ENCODE data around the gene NR5A2. TPM values are rescaled to one million over a fixed set of nuclear protein-coding genes. Genes with fewer than 3 reads are reported as not detected.

NR5A2 gene
- total RNA-seq, 1 donor from 2014 or later: 12.7 TPM

- Histone ChIP-seq H3K9me3 (no peaks in the 10 kb centered on the region), H3K4me3 (no peak overlapping the region), H3K27me3 (no peaks in the 10 kb centered on the region), H3K27ac (no peak overlapping the region), H3K4me1 (no peaks in the 10 kb centered on the region), H3K36me3 (no peaks in the 10 kb centered on the region)
- TF ChIP-seq, protein P1, sequence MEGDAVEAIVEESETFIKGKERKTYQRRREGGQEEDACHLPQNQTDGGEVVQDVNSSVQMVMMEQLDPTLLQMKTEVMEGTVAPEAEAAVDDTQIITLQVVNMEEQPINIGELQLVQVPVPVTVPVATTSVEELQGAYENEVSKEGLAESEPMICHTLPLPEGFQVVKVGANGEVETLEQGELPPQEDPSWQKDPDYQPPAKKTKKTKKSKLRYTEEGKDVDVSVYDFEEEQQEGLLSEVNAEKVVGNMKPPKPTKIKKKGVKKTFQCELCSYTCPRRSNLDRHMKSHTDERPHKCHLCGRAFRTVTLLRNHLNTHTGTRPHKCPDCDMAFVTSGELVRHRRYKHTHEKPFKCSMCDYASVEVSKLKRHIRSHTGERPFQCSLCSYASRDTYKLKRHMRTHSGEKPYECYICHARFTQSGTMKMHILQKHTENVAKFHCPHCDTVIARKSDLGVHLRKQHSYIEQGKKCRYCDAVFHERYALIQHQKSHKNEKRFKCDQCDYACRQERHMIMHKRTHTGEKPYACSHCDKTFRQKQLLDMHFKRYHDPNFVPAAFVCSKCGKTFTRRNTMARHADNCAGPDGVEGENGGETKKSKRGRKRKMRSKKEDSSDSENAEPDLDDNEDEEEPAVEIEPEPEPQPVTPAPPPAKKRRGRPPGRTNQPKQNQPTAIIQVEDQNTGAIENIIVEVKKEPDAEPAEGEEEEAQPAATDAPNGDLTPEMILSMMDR (IDR thresholded peaks at IDR 0.05): no peak
- intact Hi-C loops (cut with DNase I): no loop called here
- no peak for DNase-seq (ENCODE audit: low spot score in 2 of 2)
Measured at GRCh38 chr1:200211157-200211556, 183.6 kb downstream of the NR5A2 start.

- no peaks in the 10 kb centered on the region for H3K4me1 ChIP-seq
- no peaks in the 10 kb centered on the region for H3K36me3 ChIP-seq
- no peak overlapping the region for H3K27ac ChIP-seq
- no peak overlapping the region for H3K4me3 ChIP-seq
- TF ChIP-seq, protein P1 (IDR thresholded peaks at IDR 0.05): no peak
- H3K27me3 ChIP-seq: no peaks in the 10 kb centered on the region
- DNase-seq (ENCODE audit: low spot score in 2 of 2): no peak
- no peaks in the 10 kb centered on the region for H3K9me3 ChIP-seq
- intact Hi-C loops (cut with DNase I): no loop called here
Measured at GRCh38 chr1:200213392-200213791, 185.9 kb downstream of the NR5A2 start.

- Histone ChIP-seq H3K36me3 (no peaks in the 10 kb centered on the region), H3K4me3 (no peak overlapping the region), H3K4me1 (no peaks in the 10 kb centered on the region), H3K27ac (no peak overlapping the region), H3K27me3 (no peaks in the 10 kb centered on the region), H3K9me3 (no peaks in the 10 kb centered on the region)
- intact Hi-C loops (cut with DNase I): no loop called here
- TF ChIP-seq, protein P1 (IDR thresholded peaks at IDR 0.05): no peak
- DNase-seq (ENCODE audit: low spot score in 2 of 2): no peak
Measured at GRCh38 chr1:200213921-200214320, 186.4 kb downstream of the NR5A2 start.

GRCh38 chr1:200215350-200215749 lies 187.8 kb downstream of the NR5A2 start:
- Histone ChIP-seq H3K4me1 (no peaks in the 10 kb centered on the region), H3K27me3 (no peaks in the 10 kb centered on the region), H3K27ac (no peak overlapping the region), H3K4me3 (no peak overlapping the region), H3K9me3 (no peaks in the 10 kb centered on the region), H3K36me3 (no peaks in the 10 kb centered on the region)
- no peak for DNase-seq (ENCODE audit: low spot score in 2 of 2)
- intact Hi-C loops (cut with DNase I): no loop called here
- TF ChIP-seq, protein P1 (IDR thresholded peaks at IDR 0.05): no peak

- DNase-seq (ENCODE audit: low spot score in 2 of 2): no peak
- no peak overlapping the region for H3K4me3 ChIP-seq
Measured at GRCh38 chr1:200217703-200218102, 190.2 kb downstream of the NR5A2 start.

More at GRCh38 chr1:200217703-200218102, 190.2 kb downstream of the NR5A2 start:
- intact Hi-C loops (cut with DNase I): no loop called here
- H3K27me3 ChIP-seq: no peaks in the 10 kb centered on the region
- no peak overlapping the region for H3K27ac ChIP-seq
- no peaks in the 10 kb centered on the region for H3K9me3 ChIP-seq
- TF ChIP-seq, protein P1 (IDR thresholded peaks at IDR 0.05): no peak
- H3K36me3 ChIP-seq: no peaks in the 10 kb centered on the region
- H3K4me1 ChIP-seq: no peaks in the 10 kb centered on the region

Data from ascending aorta (tissue), 2 donors.